Right lobe of liver (tissue), 4 donors: ENCODE measurements around the gene IGF2R.

ENCODE experiments used
- POLR2A ChIP-seq: fragments of 450-650 bp; IDR thresholded peaks from one replicate; pipeline ENCODE4 v1.6.1; 2017; ENCODE audit warnings: antibody characterized with exemption, mild to moderate bottlenecking
- TF ChIP-seq, protein P1 (sequence below), 4 donors: fragments of 200-600 bp in 3 of 4; fragments of 450-650 bp in 1 of 4; IDR thresholded peaks; one replicate each; pipeline versions ENCODE4 v1.5.1 to v1.8.0; 2016 to 2022; ENCODE audit warnings: antibody characterized with exemption in 4 of 4, mild to moderate bottlenecking in 2 of 4
- donor health status: DM: no; HTN: no; CAD: no.
- donor health status: DM: no; HTN: no; CAD: no.
- donor health status: DM: no; HTN: yes; CAD: no.

DNA sequence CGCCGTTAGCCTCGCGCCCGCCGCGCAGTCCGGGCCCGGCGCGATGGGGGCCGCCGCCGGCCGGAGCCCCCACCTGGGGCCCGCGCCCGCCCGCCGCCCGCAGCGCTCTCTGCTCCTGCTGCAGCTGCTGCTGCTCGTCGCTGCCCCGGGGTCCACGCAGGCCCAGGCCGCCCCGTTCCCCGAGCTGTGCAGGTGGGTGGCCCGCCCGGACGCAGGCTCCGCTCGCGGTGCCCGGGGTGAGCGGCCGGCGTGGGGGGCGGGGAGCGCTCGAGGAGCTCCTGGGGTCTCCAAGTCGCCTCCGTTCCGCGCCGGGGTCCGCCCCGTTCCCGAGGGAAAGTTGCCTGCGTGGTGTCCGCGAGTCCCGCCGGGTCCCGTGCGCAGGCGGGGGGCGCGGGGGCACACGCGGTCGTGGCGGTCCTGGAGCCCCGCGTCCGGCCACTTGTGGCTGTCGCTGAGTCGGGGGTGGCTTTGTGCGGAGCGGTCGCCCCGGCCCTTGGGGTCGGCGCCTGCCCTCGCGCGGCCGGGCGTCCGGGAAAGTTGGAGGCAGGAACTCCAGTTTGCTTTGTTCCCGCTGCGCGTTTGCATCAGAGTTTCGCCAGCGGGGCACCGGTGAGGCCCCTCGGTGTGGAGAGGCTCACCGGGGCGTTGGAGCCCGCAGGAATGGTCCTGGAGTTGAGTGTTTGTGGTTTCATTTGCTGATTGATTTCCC, 476 bp downstream of the IGF2R start:
- no peak for TF ChIP-seq POLR2A
- TF ChIP-seq, protein P1, sequence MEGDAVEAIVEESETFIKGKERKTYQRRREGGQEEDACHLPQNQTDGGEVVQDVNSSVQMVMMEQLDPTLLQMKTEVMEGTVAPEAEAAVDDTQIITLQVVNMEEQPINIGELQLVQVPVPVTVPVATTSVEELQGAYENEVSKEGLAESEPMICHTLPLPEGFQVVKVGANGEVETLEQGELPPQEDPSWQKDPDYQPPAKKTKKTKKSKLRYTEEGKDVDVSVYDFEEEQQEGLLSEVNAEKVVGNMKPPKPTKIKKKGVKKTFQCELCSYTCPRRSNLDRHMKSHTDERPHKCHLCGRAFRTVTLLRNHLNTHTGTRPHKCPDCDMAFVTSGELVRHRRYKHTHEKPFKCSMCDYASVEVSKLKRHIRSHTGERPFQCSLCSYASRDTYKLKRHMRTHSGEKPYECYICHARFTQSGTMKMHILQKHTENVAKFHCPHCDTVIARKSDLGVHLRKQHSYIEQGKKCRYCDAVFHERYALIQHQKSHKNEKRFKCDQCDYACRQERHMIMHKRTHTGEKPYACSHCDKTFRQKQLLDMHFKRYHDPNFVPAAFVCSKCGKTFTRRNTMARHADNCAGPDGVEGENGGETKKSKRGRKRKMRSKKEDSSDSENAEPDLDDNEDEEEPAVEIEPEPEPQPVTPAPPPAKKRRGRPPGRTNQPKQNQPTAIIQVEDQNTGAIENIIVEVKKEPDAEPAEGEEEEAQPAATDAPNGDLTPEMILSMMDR (IDR thresholded peaks at IDR 0.05) = no peak
